WTC11 (cell line): ENCODE results near the gene NTRK1.

Source experiments
- ATF2 ChIP-seq: sonication (generic); formaldehyde crosslinking; IDR thresholded peaks from 2 replicates; pipeline ENCODE4 v1.8.1; 2022; ENCODE audit warnings: low read depth, missing genetic modification reagents, borderline replicate concordance
- ATF3 ChIP-seq: sonication (generic); formaldehyde crosslinking; conservative IDR thresholded peaks from 2 replicates; pipeline ENCODE4 v1.8.1; 2022; ENCODE audit warnings: mild to moderate bottlenecking, missing genetic modification reagents
- CTCF ChIP-seq: fragments of 200-600 bp; IDR thresholded peaks from 2 replicates; pipeline ENCODE4 v1.8.0; 2022; ENCODE audit warnings: antibody characterized with exemption
- ETV6 ChIP-seq: sonication (generic); formaldehyde crosslinking; IDR thresholded peaks from 2 replicates; pipeline ENCODE4 v1.8.1; 2022; ENCODE audit warnings: mild to moderate bottlenecking, missing genetic modification reagents
- HMGXB4 ChIP-seq: sonication (generic); formaldehyde crosslinking; IDR thresholded peaks from 2 replicates; pipeline ENCODE4 v1.8.1; 2023; ENCODE audit warnings: mild to moderate bottlenecking, moderate library complexity, missing genetic modification reagents
- IRF2 ChIP-seq: sonication (generic); formaldehyde crosslinking; IDR thresholded peaks from 2 replicates; pipeline ENCODE4 v1.8.0; 2022; ENCODE audit warnings: low read depth, missing genetic modification reagents, borderline replicate concordance
- JUN ChIP-seq: sonication (generic); formaldehyde crosslinking; IDR thresholded peaks from 2 replicates; pipeline ENCODE4 v1.8.0; 2023; ENCODE audit warnings: mild to moderate bottlenecking, missing genetic modification reagents
- MAX ChIP-seq: sonication (generic); formaldehyde crosslinking; IDR thresholded peaks from 2 replicates; pipeline ENCODE4 v1.8.0; 2022; ENCODE audit warnings: mild to moderate bottlenecking, missing genetic modification reagents
- NFE2L1 ChIP-seq: sonication (generic); formaldehyde crosslinking; IDR thresholded peaks from 2 replicates; pipeline ENCODE4 v1.8.1; 2023; ENCODE audit warnings: missing genetic modification reagents
- PREB ChIP-seq: sonication (generic); formaldehyde crosslinking; IDR thresholded peaks from 2 replicates; pipeline ENCODE4 v1.8.1; 2022; ENCODE audit warnings: mild to moderate bottlenecking, missing genetic modification reagents, moderate library complexity, borderline replicate concordance
- TP53 ChIP-seq: sonication (generic); formaldehyde crosslinking; IDR thresholded peaks from 2 replicates; pipeline ENCODE4 v1.8.1; 2023; ENCODE audit warnings: mild to moderate bottlenecking, missing genetic modification reagents
- USF1 ChIP-seq: sonication (generic); formaldehyde crosslinking; IDR thresholded peaks from 2 replicates; pipeline ENCODE4 v1.8.0; 2022; ENCODE audit warnings: mild to moderate bottlenecking, missing genetic modification reagents

- TF ChIP-seq CTCF = no peak
- TF ChIP-seq ATF3 (CRISPR knock-in tag) = no peak
- no peak for TF ChIP-seq IRF2 (CRISPR knock-in tag)
- TF ChIP-seq PREB = no peak
- no peak for TF ChIP-seq ATF2 (CRISPR knock-in tag)
- no peak for TF ChIP-seq JUN (CRISPR knock-in tag)
- TF ChIP-seq ETV6 (CRISPR knock-in tag) = no peak
- TF ChIP-seq HMGXB4 (CRISPR knock-in tag) = no peak
- no peak for TF ChIP-seq MAX (CRISPR knock-in tag)
- no peak for TF ChIP-seq TP53 (CRISPR knock-in tag)
- no peak for TF ChIP-seq USF1 (CRISPR knock-in tag)
- no peak for TF ChIP-seq NFE2L1 (CRISPR knock-in tag)
Observed at GRCh38 chr1:156826630-156827029, 34.0 kb upstream of the NTRK1 start.
